ENCODE results near the gene LRRTM1.

LRRTM1 gene

DNA sequence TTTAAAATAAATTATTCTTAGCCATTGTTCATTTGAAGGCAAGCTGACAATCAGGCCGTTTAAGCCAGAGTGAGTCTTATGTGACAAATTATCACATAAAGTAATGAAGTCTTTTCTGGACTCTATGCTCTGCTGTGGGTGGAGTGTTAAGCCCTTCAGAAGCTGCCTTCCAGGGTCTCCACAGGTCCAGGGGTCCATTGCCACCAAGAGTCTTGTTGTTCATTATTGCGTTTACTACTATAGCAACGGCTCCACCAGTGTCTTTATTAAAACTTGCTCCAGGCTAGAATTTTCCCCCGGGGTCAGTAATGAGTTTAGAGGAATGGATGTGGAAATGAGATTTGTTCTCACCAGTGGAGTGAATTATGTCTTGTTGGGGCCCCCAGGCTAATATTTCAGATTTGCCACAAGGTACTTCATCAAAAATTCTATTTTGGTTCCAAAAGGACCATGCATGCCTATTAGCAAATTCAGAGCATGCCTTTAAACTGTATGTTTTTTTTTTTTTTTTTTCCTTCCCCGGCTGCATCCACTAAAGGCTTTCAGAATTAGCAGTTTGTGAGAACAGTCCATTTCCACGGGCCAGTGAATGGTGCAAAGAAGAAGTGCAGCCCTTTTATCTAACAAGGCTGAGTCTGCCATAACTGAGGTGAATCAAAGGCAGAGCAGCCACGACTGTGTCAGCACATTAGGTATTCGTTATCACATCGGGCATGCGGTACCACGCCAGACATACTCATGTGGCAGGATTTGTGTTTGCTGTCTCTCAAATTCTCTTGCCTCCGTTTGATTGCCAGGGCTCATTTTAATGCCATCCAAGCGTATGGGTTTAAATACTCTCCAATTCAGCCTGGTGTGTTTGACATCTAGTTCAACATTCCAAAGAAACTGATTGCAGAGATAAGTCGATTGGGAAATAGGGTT is 26.2 kb upstream of the LRRTM1 start:
- H4K20me1 ChIP-seq (ENCODE audit: insufficient read depth) = no peaks in the 10 kb centered on the region
- H3K4me3 ChIP-seq (IDR thresholded peaks at IDR 0.05; ENCODE audit: insufficient read depth, low read depth, low read length) = no peak overlapping the region
- H3K9ac ChIP-seq = no peak overlapping the region
- no peak overlapping the region for H3K27ac ChIP-seq
- no peaks in the 10 kb centered on the region for H3K36me3 ChIP-seq (ENCODE audit: insufficient read depth)
- TF ChIP-seq, protein P1, sequence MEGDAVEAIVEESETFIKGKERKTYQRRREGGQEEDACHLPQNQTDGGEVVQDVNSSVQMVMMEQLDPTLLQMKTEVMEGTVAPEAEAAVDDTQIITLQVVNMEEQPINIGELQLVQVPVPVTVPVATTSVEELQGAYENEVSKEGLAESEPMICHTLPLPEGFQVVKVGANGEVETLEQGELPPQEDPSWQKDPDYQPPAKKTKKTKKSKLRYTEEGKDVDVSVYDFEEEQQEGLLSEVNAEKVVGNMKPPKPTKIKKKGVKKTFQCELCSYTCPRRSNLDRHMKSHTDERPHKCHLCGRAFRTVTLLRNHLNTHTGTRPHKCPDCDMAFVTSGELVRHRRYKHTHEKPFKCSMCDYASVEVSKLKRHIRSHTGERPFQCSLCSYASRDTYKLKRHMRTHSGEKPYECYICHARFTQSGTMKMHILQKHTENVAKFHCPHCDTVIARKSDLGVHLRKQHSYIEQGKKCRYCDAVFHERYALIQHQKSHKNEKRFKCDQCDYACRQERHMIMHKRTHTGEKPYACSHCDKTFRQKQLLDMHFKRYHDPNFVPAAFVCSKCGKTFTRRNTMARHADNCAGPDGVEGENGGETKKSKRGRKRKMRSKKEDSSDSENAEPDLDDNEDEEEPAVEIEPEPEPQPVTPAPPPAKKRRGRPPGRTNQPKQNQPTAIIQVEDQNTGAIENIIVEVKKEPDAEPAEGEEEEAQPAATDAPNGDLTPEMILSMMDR (conservative IDR thresholded peaks at IDR 0.05; ENCODE audit: low read depth, low read length) = no peak
- no peaks in the 10 kb centered on the region for H3K79me2 ChIP-seq (ENCODE audit: insufficient read depth, low read depth)
- H2AFZ ChIP-seq (ENCODE audit: low read depth) = no peak overlapping the region
- H3K4me1 ChIP-seq (ENCODE audit: low read depth, poor library complexity, severe bottlenecking) = no peaks in the 10 kb centered on the region
- H3K27me3 ChIP-seq (ENCODE audit: insufficient read depth, low read depth) = no peaks in the 10 kb centered on the region
- no peak overlapping the region for H3K4me2 ChIP-seq

DNA sequence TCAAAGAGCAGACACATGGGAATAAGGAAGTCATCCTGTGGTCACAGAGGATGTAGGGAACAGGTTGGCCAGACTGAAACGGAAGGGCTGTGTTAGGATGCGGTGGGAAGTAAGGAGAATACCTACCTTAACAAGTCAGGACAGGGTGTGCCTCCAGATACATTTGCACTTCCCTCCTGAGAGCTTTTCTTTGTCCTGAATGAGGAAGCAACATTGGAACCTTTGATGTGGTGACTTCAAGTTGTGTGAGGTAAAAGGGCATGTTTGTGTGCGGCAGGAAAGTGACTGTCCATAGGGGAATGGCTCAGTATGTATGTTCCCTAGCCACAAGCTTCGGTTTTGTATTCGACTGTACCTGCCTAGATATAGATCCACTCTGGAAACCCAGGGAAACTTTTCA is 24.9 kb upstream of the LRRTM1 start:
- Histone ChIP-seq H4K20me1 (ENCODE audit: insufficient read depth) (no peaks in the 10 kb centered on the region), H3K9ac (no peak overlapping the region), H3K27me3 (ENCODE audit: insufficient read depth, low read depth) (no peaks in the 10 kb centered on the region), H3K4me1 (ENCODE audit: low read depth, poor library complexity, severe bottlenecking) (no peaks in the 10 kb centered on the region), H3K27ac (no peak overlapping the region), H3K36me3 (ENCODE audit: insufficient read depth) (no peaks in the 10 kb centered on the region), H2AFZ (ENCODE audit: low read depth) (no peak overlapping the region), H3K4me3 (IDR thresholded peaks at IDR 0.05; ENCODE audit: insufficient read depth, low read depth, low read length) (no peak overlapping the region), H3K79me2 (ENCODE audit: insufficient read depth, low read depth) (no peaks in the 10 kb centered on the region), H3K4me2 (no peak overlapping the region)
- TF ChIP-seq, protein P1 (conservative IDR thresholded peaks at IDR 0.05; ENCODE audit: low read depth, low read length) = no peak

GRCh38 chr2:80328159-80328571 is 23.6 kb upstream of the LRRTM1 start:
- no peak overlapping the region for H3K4me2 ChIP-seq
- no peak overlapping the region for H3K27ac ChIP-seq
- H3K4me1 ChIP-seq (ENCODE audit: low read depth, poor library complexity, severe bottlenecking) = no peaks in the 10 kb centered on the region

DNA sequence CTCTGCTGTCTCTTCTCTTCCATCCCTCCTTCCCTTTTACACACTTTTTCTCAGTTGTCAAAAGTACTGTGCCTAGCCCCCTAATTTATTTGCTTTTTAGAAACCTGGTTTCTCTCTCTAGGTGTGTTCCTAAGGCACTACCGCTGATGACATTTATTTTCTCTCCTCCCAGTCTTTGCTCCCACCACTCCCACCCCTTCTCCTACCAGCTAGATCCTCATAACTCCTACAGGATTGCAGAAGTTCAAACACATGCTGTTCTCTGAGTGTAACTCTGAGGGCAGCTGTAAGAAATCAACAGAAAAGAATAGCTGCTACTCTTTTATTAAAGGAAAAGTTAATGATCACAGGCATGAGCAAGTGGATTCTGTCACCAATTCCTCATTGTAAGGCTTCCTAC is 22.3 kb upstream of the LRRTM1 start:
- Histone ChIP-seq H3K9ac (no peak overlapping the region), H4K20me1 (ENCODE audit: insufficient read depth) (no peaks in the 10 kb centered on the region), H3K27ac (no peak overlapping the region), H3K4me1 (ENCODE audit: low read depth, poor library complexity, severe bottlenecking) (no peaks in the 10 kb centered on the region), H2AFZ (ENCODE audit: low read depth) (no peak overlapping the region), H3K36me3 (ENCODE audit: insufficient read depth) (no peaks in the 10 kb centered on the region), H3K4me2 (no peak overlapping the region), H3K27me3 (ENCODE audit: insufficient read depth, low read depth) (no peaks in the 10 kb centered on the region), H3K79me2 (ENCODE audit: insufficient read depth, low read depth) (no peaks in the 10 kb centered on the region), H3K4me3 (IDR thresholded peaks at IDR 0.05; ENCODE audit: insufficient read depth, low read depth, low read length) (no peak overlapping the region)
- TF ChIP-seq, protein P1 (conservative IDR thresholded peaks at IDR 0.05; ENCODE audit: low read depth, low read length) = no peak

More at GRCh38 chr2:80328159-80328571, 23.6 kb upstream of the LRRTM1 start:
- no peaks in the 10 kb centered on the region for H3K79me2 ChIP-seq (ENCODE audit: insufficient read depth, low read depth)
- TF ChIP-seq, protein P1 (conservative IDR thresholded peaks at IDR 0.05; ENCODE audit: low read depth, low read length) = no peak
- no peak overlapping the region for H3K9ac ChIP-seq
- no peak overlapping the region for H3K4me3 ChIP-seq (IDR thresholded peaks at IDR 0.05; ENCODE audit: insufficient read depth, low read depth, low read length)
- no peaks in the 10 kb centered on the region for H4K20me1 ChIP-seq (ENCODE audit: insufficient read depth)
- no peaks in the 10 kb centered on the region for H3K27me3 ChIP-seq (ENCODE audit: insufficient read depth, low read depth)
- H3K36me3 ChIP-seq (ENCODE audit: insufficient read depth) = no peaks in the 10 kb centered on the region
- H2AFZ ChIP-seq (ENCODE audit: low read depth) = no peak overlapping the region
